MCF 10A (cell line): ENCODE data around the gene ARID5A. TPM values are rescaled to one million over a fixed set of nuclear protein-coding genes. Genes with fewer than 3 reads are reported as not detected.

Experiments used
- BruUV-seq: library from RNA; stranded (reverse); fragments of 400-500 nt; replicated peaks from 2 replicates; lab custom pipeline; 2021; lab: Mats Ljungman, UMichigan
- CTCF ChIA-PET: fragments of 300-600 bp; sonication (Branson Sonifier 250); formaldehyde crosslinking; extraction: SDS; loops from one replicate; lab custom pipeline; 2021; ENCODE audit warnings: antibody characterized with exemption, inconsistent platforms; lab: Yijun Ruan, JAX
- POLR2A ChIA-PET: fragments of 300-600, 350-650 bp; sonication (Branson Sonifier 250); formaldehyde crosslinking; extraction: SDS; loops from one replicate; lab custom pipeline; 2020; ENCODE audit warnings: antibody characterized with exemption, inconsistent platforms; lab: Yijun Ruan, JAX
- DNase-seq: peaks from one replicate; pipeline ENCODE4 v3.0.0-alpha.2; 2018; ENCODE audit not compliant: unreplicated experiment
- H3K27ac Mint-ChIP-seq: one replicate; pipeline ENCODE4 v1.8.0; 2022; ENCODE audit warnings: mild to moderate bottlenecking, low read depth, mixed read lengths; ENCODE audit not compliant: unreplicated experiment
- H3K27me3 Mint-ChIP-seq: one replicate; pipeline ENCODE4 v1.8.0; 2022; ENCODE audit warnings: mixed read lengths; ENCODE audit not compliant: insufficient read depth, unreplicated experiment
- H3K36me3 Mint-ChIP-seq: one replicate; pipeline ENCODE4 v1.8.0; 2022; ENCODE audit warnings: mild to moderate bottlenecking, moderate library complexity, mixed read lengths; ENCODE audit not compliant: insufficient read depth, unreplicated experiment
- H3K4me1 Mint-ChIP-seq: one replicate; pipeline ENCODE4 v1.8.0; 2022; ENCODE audit warnings: mixed read lengths; ENCODE audit not compliant: insufficient read depth, unreplicated experiment
- H3K4me3 Mint-ChIP-seq: one replicate; pipeline ENCODE4 v1.8.0; 2022; ENCODE audit warnings: mild to moderate bottlenecking, moderate library complexity, mixed read lengths; ENCODE audit not compliant: unreplicated experiment
- H3K9me3 Mint-ChIP-seq: one replicate; pipeline ENCODE4 v1.8.0; 2022; ENCODE audit warnings: mixed read lengths; ENCODE audit not compliant: unreplicated experiment
- CTCF ChIP-seq: fragments of 200-600 bp; IDR thresholded peaks from one replicate; pipeline ENCODE4 v1.8.0; 2022; ENCODE audit warnings: antibody characterized with exemption, mild to moderate bottlenecking; ENCODE audit not compliant: unreplicated experiment
- intact Hi-C: fragments of 100-400 bp; cut with micrococcal nuclease; formaldehyde crosslinking; loops from 2 replicates; pipeline ENCODE4 v1.14.1; 2022
- total RNA-seq: library from RNA; stranded (reverse); gene quantifications from 2 replicates; pipeline ENCODE4 v1.2.3, GENCODE V29; 2022

Gene ARID5A
- total RNA-seq, 1 experiment from 2014 or later: 3.4 TPM

GRCh38 chr2:96526615-96527285 lies 9.8 kb upstream of the ARID5A start:
- Mint-ChIP-seq H3K36me3 (no peaks in the 10 kb centered on the region), H3K9me3 (no peaks in the 10 kb centered on the region), H3K27me3 (peaks cover 15% of the 10 kb centered on the region), H3K4me3 (no peak overlapping the region), H3K4me1 (no peaks in the 10 kb centered on the region), H3K27ac (no peak overlapping the region)
- intact Hi-C loops: no loop called here
- POLR2A ChIA-PET: no interaction called here
- no peak for DNase-seq
- CTCF ChIA-PET: interaction anchor here (0.6 to 1.5 kb wide), 4 partner anchors 17 to 1137 kb away, joined by 3 to 6 read pairs (median 3); no protein-coding TSS in a partner anchor
- TF ChIP-seq CTCF: no peak
- BruUV-seq: no TSS peak

- intact Hi-C loops: no loop called here
- H3K4me3 Mint-ChIP-seq: no peak overlapping the region
Observed at GRCh38 chr2:96527286-96528005, 9.1 kb upstream of the ARID5A start.

GRCh38 chr2:96528006-96528699 lies 8.4 kb upstream of the ARID5A start:
- ChIA-PET POLR2A (interaction anchor here (0.5 to 0.7 kb wide), 2 partner anchors 47 to 138 kb away, joined by 3 to 4 read pairs; no protein-coding TSS in a partner anchor), CTCF (interaction anchor here (0.6 to 2.6 kb wide), 2 partner anchors 19 to 120 kb away, joined by 3 to 10 read pairs; no protein-coding TSS in a partner anchor)
- intact Hi-C loops: no loop called here
- TF ChIP-seq CTCF: no peak
- Mint-ChIP-seq H3K27me3 (peaks cover 15% of the 10 kb centered on the region), H3K4me3 (no peak overlapping the region), H3K9me3 (no peaks in the 10 kb centered on the region), H3K27ac (no peak overlapping the region), H3K4me1 (peaks cover 6% of the 10 kb centered on the region), H3K36me3 (no peaks in the 10 kb centered on the region)
- BruUV-seq: no TSS peak
- DNase-seq: no peak

More at GRCh38 chr2:96527286-96528005, 9.1 kb upstream of the ARID5A start:
- Mint-ChIP-seq H3K36me3 (no peaks in the 10 kb centered on the region), H3K4me1 (peaks cover 4% of the 10 kb centered on the region), H3K9me3 (no peaks in the 10 kb centered on the region), H3K27ac (no peak overlapping the region), H3K27me3 (peaks cover 15% of the 10 kb centered on the region)
- no peak for TF ChIP-seq CTCF
- no peak for DNase-seq
- BruUV-seq: no TSS peak
- CTCF ChIA-PET: interaction anchor here (2.6 kb wide), 1 partner anchor 19 kb away, joined by 10 read pairs; no protein-coding TSS in a partner anchor
- POLR2A ChIA-PET: interaction anchor here (0.5 kb wide), 1 partner anchor 47 kb away, joined by 3 read pairs; no protein-coding TSS in a partner anchor
